Activated T-helper 1 cell treated with anti-CD3 and anti-CD28 coated beads, Interleukin-12 subunit alpha, Interleukin-12 subunit beta, Interleukin-2, Interleukin-4 antibody, amounts not matched to agents 30 ng/mL and 10 ng/mL and 1 ng/mL, durations not matched to agents 14 hours and 24 hours and 36 hours (primary cell): ENCODE results near the gene LMAN2L. TPM values are rescaled to one million over a fixed set of nuclear protein-coding genes. Genes with fewer than 3 reads are reported as not detected.

Source experiments
- DNase-seq: peaks from one replicate; pipeline ENCODE4 v3.0.0; 2021; ENCODE audit warnings: low spot score
- H3K27ac Mint-ChIP-seq: one replicate; pipeline ENCODE4 v1.8.0; 2021; ENCODE audit warnings: mild to moderate bottlenecking, mixed read lengths
- H3K27me3 Mint-ChIP-seq: one replicate; pipeline ENCODE4 v1.8.0; 2022; ENCODE audit warnings: mild to moderate bottlenecking, moderate library complexity, mixed read lengths; ENCODE audit not compliant: insufficient read depth
- H3K36me3 Mint-ChIP-seq: one replicate; pipeline ENCODE4 v1.8.0; 2021; ENCODE audit warnings: low read depth, mixed read lengths
- H3K4me1 Mint-ChIP-seq: one replicate; pipeline ENCODE4 v1.8.0; 2021; ENCODE audit warnings: low read depth, mixed read lengths
- H3K4me3 Mint-ChIP-seq: one replicate; pipeline ENCODE4 v1.8.0; 2021; ENCODE audit warnings: mild to moderate bottlenecking, moderate library complexity, mixed read lengths
- H3K9me3 Mint-ChIP-seq: one replicate; pipeline ENCODE4 v1.8.0; 2021; ENCODE audit warnings: mixed read lengths
- intact Hi-C: fragments of 100-400 bp; cut with micrococcal nuclease; formaldehyde crosslinking; loops from one replicate; pipeline ENCODE4 v1.15.1; 2024
- total RNA-seq: library from RNA; stranded (reverse); gene quantifications from 2 replicates; pipeline ENCODE4 v1.2.3, GENCODE V29; 2022

Gene LMAN2L
- total RNA-seq, 1 donor from 2014 or later: 5.6 TPM

DNA sequence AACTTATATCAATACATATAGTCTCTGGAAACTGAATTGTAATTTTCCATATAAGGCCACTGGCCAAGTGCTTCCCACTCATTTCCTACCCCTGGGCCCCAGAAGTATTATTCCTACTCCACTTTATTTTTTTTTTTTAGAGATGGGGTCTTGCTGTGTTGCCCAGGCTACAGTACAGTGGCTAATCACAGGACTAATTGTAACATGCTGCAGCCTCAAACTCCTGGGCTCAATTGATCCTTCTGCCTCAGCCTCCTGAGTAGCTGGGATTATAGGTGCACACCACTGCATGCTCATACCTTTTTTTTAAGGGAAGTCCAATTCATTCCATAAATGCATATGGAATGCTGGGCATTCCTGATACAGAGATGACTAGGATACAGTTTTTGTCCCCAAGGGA is 14.5 kb upstream of the LMAN2L start:
- no peaks in the 10 kb centered on the region for H3K9me3 Mint-ChIP-seq
- peaks cover 5% of the 10 kb centered on the region for H3K4me1 Mint-ChIP-seq
- no peak for DNase-seq
- H3K36me3 Mint-ChIP-seq: no peaks in the 10 kb centered on the region
- H3K27ac Mint-ChIP-seq: no peak overlapping the region
- H3K27me3 Mint-ChIP-seq: peaks cover 12% of the 10 kb centered on the region
- intact Hi-C loops: no loop called here
- H3K4me3 Mint-ChIP-seq: no peak overlapping the region

DNA sequence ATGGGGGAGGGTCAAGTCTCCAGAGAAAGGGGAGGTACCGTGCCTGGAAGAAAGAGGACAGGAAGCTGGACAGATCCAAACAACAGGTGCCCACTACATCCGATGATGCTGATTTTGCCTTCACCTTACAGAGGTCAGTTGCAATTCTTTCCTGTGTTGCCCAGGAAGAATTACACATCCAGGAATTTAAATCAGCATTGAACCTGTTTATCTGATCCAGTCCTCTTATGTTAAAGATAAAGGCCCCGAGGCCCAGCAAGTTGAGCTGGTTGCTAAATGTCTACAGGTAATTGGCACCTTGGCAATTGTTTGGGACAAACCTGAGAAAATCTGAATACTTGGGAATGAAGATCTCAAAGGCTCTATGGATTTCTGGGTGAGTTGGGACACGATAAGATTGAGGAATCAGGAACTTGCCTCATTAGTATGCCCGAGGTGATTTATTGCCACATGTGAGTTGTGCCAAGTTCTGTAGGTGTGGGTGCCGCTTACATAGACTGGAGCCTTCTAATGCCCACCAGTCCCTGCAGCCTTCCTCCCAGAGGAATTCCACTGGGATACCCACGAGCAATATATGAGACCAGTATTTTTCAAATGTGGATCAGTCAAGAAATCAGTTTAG is 13.9 kb upstream of the LMAN2L start:
- no peaks in the 10 kb centered on the region for H3K4me1 Mint-ChIP-seq

DNA sequence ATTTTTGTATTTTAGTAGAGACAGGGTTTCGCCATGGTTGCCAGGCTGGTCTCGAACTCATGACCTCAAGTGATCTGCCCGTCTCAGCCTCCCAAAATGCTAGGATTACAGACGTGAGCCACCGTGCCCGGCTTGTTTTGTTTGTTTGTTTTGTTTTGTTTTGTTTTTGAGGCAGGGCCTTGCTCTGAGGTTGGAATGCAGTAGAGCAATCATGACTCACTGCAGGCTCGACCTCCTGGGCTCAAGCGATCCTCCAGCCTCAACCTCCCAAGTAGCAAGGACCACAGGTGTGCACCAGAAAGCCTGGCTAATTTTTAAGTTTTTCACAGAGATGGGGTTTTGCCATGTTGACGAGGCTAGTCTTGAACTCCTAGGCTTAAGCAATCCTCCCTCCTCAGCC is 11.9 kb upstream of the LMAN2L start:
- intact Hi-C loops: no loop called here
- no peaks in the 10 kb centered on the region for H3K36me3 Mint-ChIP-seq
- no peaks in the 10 kb centered on the region for H3K4me1 Mint-ChIP-seq
- DNase-seq: no peak
- H3K27me3 Mint-ChIP-seq: peaks cover 17% of the 10 kb centered on the region
- no peak overlapping the region for H3K27ac Mint-ChIP-seq
- no peak overlapping the region for H3K4me3 Mint-ChIP-seq
- no peaks in the 10 kb centered on the region for H3K9me3 Mint-ChIP-seq

More for the DNA sequence above, 13.9 kb upstream of the LMAN2L start:
- Mint-ChIP-seq H3K9me3 (no peaks in the 10 kb centered on the region), H3K36me3 (no peaks in the 10 kb centered on the region), H3K27me3 (peaks cover 12% of the 10 kb centered on the region), H3K27ac (no peak overlapping the region), H3K4me3 (no peak overlapping the region)
- no peak for DNase-seq
- intact Hi-C loops: no loop called here

DNA sequence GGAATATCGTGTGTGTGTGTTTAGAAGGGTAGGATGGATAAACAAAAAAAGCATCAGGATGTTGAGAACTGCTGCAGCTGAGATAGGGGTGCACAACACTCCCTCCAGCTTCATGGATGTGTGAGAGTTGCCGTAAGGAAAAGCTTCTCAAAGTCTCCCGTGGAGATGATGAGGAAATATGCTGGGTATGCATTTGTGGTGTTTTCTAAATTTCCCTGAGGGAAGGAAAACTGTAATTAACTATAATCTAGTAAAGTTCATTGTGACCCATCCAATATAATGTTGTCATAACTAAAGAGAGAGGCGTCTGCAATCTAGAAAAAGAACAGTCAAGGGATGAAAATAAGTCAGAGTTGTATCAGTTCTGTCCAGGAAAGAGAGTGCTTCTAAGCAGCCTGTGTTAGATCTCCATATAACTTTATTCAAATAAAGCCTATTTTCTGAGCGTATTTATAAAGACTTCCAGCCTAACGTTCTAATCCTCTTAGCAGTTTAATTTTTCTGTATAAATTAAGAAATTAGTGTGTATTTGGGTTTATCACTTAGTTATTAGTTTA is 7.3 kb upstream of the LMAN2L start:
- no peak for DNase-seq
- peaks cover 17% of the 10 kb centered on the region for H3K27me3 Mint-ChIP-seq

DNA sequence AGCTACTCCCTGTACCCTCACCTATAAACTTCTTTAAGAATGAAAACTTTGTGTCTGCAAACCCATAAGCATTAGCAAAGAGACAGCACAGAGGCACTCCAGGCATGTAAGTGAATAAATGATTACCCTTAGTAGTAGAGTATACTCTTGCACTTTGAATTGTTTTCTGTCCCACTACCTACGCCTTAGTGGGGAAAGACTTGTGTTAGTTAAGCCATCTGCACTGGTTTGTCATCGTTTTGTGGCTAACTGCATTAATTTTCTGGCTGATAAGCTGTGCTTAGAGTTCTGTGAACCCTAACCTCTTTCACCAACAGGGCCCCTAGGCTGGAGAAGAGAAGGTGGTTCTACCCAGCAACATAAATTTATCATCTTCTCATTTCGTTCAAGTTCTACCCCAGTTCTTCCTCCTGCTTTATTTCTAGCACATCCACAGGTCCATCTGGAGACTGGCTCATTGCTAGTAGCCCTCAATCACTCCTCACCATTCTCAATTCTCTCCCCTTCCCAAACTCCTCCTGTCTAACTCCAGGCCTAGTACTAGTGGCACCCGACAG is 710 bp downstream of the LMAN2L start:
- H3K9me3 Mint-ChIP-seq: no peaks in the 10 kb centered on the region
- H3K27ac Mint-ChIP-seq: peak overlapping the region; percentile 77
- peaks cover 37% of the 10 kb centered on the region for H3K4me1 Mint-ChIP-seq
- intact Hi-C loops: no loop called here
- peaks cover 6% of the 10 kb centered on the region for H3K36me3 Mint-ChIP-seq
- H3K4me3 Mint-ChIP-seq: peak overlapping the region; percentile 90
- no peaks in the 10 kb centered on the region for H3K27me3 Mint-ChIP-seq
- DNase-seq: no peak

More for the DNA sequence above, 7.3 kb upstream of the LMAN2L start:
- Mint-ChIP-seq H3K27ac (no peak overlapping the region), H3K36me3 (no peaks in the 10 kb centered on the region), H3K4me1 (no peaks in the 10 kb centered on the region), H3K9me3 (no peaks in the 10 kb centered on the region), H3K4me3 (no peak overlapping the region)
- intact Hi-C loops: loop anchor here (10.0 kb wide), 1 partner anchor 1248 kb away; the partner anchor contains the start of gene TMEM131

DNA sequence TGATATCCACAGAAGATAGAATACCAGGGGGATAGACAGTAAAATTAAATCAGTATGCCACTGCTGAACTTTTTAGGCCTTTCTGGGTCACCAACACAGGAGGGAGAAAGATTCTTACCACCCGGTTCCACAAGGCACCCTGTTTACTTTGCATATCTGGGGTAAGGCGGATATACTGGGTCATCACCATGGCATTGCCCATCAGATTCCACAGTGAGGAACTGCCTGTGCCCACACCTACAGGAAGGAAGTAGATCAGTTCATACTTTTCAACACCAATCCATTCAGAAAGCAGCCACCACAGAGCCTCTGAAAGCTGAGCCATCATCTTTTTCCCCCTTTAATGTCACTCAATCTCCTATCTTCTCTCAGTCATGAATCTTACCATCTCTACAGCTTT is 2.0 kb downstream of the LMAN2L start:
- DNase-seq: no peak
- intact Hi-C loops: no loop called here
- Mint-ChIP-seq H3K36me3 (peaks cover 16% of the 10 kb centered on the region), H3K4me3 (peak overlapping the region; percentile 40), H3K27ac (no peak overlapping the region), H3K4me1 (peaks cover 37% of the 10 kb centered on the region), H3K9me3 (no peaks in the 10 kb centered on the region), H3K27me3 (no peaks in the 10 kb centered on the region)

DNA sequence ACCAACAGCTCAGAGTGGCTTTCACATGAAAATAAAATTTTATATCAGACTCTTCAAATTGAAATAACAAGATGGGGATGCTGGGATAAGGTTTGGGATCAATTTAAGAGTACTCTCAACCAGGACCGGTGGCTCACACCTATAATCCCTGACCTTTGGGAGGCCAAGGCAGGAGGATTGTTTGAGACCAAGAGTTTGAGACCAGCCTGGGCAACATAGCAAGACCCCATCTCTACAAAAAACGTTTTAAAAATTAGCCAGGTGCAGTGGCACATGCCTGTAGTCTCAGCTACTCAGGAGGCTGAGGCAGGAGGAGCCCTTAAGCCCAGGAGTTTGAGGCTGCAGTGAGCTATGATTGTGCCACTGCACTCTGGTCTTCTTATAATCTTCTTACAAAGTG is 2.6 kb downstream of the LMAN2L start:
- H3K4me1 Mint-ChIP-seq: peaks cover 37% of the 10 kb centered on the region
- no peak for DNase-seq
- H3K4me3 Mint-ChIP-seq: no peak overlapping the region
- no peak overlapping the region for H3K27ac Mint-ChIP-seq
- intact Hi-C loops: no loop called here
- peaks cover 18% of the 10 kb centered on the region for H3K36me3 Mint-ChIP-seq
- H3K27me3 Mint-ChIP-seq: no peaks in the 10 kb centered on the region
- H3K9me3 Mint-ChIP-seq: no peaks in the 10 kb centered on the region

DNA sequence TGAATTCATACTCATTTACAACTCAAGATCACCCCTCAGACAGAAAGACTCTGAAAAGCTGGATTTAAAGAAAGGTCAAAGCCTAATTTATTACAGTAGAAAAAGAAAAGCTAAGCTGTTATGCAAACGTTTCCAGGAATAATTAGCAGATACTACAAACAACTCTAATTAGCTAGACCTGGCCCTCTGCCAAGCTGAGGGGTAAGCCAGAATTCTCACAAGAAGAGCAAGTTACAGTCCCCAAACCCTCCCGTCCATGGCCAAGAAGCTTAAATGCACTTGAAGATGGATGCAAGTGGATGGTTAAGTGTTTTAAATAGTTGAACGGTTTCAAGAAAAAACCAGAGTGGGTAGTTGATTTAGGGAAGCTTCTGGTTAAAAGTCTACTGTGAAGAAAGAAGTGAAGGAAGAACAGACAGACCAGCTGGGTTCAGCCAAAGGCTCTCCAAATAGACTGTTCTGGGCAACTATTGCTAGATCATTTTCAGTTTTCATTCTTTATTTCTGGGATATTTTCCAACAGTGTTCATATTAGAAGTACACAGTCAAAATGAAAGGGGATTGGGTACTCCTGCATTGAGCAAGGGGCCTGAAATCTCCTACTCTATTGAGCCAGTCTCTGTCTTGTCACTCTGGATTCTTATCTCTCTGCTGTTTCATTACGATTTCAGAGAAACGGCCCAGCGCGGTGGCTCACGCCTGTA is 4.8 kb downstream of the LMAN2L start:
- no peak for DNase-seq
- Mint-ChIP-seq H3K27ac (no peak overlapping the region), H3K9me3 (no peaks in the 10 kb centered on the region), H3K4me1 (peaks cover 32% of the 10 kb centered on the region), H3K27me3 (no peaks in the 10 kb centered on the region), H3K36me3 (peaks cover 27% of the 10 kb centered on the region), H3K4me3 (no peak overlapping the region)
- intact Hi-C loops: no loop called here

DNA sequence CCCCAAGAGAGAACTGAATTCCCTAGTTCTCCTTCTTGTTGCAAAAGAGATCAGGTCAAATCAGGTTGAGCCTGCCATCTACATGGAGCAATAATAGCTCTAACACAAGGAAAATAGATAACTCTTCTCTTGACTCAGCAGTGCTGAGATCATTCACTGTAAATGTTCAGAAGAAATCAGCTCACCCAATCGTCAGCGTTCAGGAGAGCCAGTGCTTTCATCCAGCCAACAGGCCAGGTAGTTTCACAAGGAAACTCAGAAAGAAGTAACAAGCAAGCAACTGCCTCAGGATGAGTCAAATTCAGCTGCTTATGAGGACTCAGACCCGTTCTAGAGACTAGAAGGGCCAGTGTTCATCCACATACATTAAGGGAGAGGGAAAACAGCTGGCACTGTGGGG is 5.9 kb downstream of the LMAN2L start:
- Mint-ChIP-seq H3K27me3 (no peaks in the 10 kb centered on the region), H3K9me3 (no peaks in the 10 kb centered on the region), H3K4me3 (no peak overlapping the region), H3K4me1 (peaks cover 21% of the 10 kb centered on the region), H3K27ac (no peak overlapping the region), H3K36me3 (peaks cover 27% of the 10 kb centered on the region)
- intact Hi-C loops: no loop called here
- DNase-seq: no peak

DNA sequence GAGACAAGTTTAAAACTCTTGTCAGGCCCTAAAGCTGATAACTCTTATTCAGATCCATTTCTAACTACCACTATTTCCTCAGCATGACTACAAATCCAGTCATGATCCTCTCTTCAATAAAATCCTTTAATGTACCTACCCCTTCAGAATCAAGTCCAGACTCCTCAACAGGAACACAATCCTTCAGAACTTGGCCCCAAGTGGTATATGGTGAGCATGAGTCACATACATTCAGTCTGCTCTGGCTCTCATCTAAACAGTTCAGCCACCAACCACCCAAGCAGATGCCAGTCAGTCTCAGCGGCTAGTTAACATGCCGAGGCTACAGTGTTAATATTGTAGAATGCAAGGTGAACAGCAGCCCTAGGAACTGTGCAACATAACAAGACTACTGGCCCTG is 9.7 kb downstream of the LMAN2L start:
- intact Hi-C loops: no loop called here
- Mint-ChIP-seq H3K36me3 (peaks cover 33% of the 10 kb centered on the region), H3K27me3 (no peaks in the 10 kb centered on the region), H3K4me3 (no peak overlapping the region), H3K4me1 (peaks cover 9% of the 10 kb centered on the region), H3K9me3 (no peaks in the 10 kb centered on the region), H3K27ac (no peak overlapping the region)
- DNase-seq: no peak

DNA sequence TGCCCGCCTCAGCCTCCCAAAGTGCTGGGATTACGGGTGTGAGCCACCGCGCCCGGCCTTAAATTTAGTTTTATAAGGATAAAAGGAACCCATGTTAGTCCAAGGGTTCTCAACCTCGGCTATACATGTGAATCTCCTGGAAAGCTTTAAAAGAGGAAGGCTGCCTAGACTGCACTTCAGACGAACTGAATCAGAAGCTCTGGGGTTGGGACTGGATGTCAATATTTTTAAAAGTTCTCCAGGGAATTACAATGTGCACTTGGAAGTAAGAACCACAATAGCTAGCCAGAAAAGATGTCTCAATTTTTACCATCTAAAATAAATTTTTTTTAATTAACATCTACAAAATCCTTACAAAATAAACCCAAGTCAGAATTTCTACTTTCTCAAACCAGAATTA is 10.1 kb downstream of the LMAN2L start:
- Mint-ChIP-seq H3K4me3 (no peak overlapping the region), H3K4me1 (peaks cover 5% of the 10 kb centered on the region), H3K9me3 (no peaks in the 10 kb centered on the region), H3K27ac (no peak overlapping the region), H3K36me3 (peaks cover 29% of the 10 kb centered on the region), H3K27me3 (no peaks in the 10 kb centered on the region)
- intact Hi-C loops: no loop called here
- no peak for DNase-seq

DNA sequence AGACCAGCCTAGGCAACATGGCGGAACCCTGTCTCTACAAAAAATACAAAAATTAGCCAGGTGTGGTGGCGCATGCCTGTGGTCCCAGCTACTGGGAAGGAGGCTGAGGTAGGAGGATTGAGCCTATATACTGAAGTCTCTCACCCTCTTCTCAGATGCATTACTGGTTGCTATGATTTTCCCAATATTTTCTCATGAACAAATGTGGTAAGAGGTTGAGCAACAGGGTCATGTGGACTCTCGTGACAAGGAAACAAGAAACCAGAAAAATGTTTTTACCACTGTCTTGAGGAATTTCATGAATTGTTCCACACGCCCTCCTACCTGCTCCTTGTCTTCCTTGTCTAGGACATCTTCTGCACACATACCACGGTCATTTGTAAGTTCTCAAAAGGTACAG is 12.4 kb downstream of the LMAN2L start:
- intact Hi-C loops: no loop called here

DNA sequence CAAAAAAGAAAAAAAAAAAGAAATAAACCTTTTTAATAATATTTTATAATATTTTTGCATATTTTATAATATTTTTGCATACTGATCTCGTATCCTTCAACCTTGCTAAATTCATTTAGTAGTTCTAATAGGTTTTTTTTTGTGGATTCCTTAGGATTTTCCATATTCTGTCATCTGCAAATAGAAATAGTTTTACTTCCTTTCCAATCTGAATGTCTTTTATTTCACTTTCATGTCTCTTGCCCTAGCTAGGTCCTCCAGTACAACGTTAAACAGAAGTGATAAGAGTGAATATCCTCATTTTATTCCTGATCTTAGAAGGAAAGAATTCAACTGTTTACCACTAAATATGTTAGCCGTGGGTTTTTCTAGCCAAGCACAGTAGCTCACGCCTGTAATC is 13.7 kb downstream of the LMAN2L start:
- Mint-ChIP-seq H3K4me1 (no peaks in the 10 kb centered on the region), H3K27me3 (no peaks in the 10 kb centered on the region), H3K36me3 (peaks cover 19% of the 10 kb centered on the region), H3K4me3 (no peak overlapping the region), H3K27ac (no peak overlapping the region), H3K9me3 (no peaks in the 10 kb centered on the region)
- intact Hi-C loops: no loop called here
- no peak for DNase-seq

More for the DNA sequence above, 12.4 kb downstream of the LMAN2L start:
- peaks cover 23% of the 10 kb centered on the region for H3K36me3 Mint-ChIP-seq
- no peak overlapping the region for H3K27ac Mint-ChIP-seq
- H3K27me3 Mint-ChIP-seq: no peaks in the 10 kb centered on the region
- no peaks in the 10 kb centered on the region for H3K4me1 Mint-ChIP-seq
- DNase-seq: no peak
- H3K9me3 Mint-ChIP-seq: no peaks in the 10 kb centered on the region
- H3K4me3 Mint-ChIP-seq: no peak overlapping the region
